C4-2B (cell line): ENCODE results near the gene SURF4.

Experiments used
- ZFX ChIP-seq: fragments of 450-650 bp; IDR thresholded peaks from 2 replicates; pipeline ENCODE4 v1.6.1; 2017
- TF ChIP-seq, protein P1 (sequence below): fragments of 450-650 bp; conservative IDR thresholded peaks from 2 replicates; pipeline ENCODE4 v1.5.1; 2017; ENCODE audit warnings: mild to moderate bottlenecking

DNA sequence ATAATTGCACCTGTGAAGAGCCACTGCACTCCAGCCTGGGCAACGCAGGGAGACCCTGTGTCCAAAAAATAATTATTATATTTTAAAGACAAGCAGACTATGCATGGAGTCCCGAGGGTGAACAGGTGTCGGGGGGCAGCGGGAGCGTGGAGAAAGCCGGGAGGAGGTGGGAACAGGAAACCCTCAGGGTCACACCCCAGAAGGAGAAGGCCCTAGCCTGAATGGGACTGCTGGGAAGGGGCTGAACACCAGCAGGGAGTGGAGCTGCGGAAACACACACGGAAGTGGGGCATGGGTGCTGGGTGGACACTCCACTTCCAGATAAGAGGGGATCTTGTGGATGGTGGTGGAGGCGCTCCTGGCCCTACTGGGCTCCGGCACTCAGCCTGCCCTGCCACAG is 52.6 kb downstream of the SURF4 start:
- TF ChIP-seq, protein P1, sequence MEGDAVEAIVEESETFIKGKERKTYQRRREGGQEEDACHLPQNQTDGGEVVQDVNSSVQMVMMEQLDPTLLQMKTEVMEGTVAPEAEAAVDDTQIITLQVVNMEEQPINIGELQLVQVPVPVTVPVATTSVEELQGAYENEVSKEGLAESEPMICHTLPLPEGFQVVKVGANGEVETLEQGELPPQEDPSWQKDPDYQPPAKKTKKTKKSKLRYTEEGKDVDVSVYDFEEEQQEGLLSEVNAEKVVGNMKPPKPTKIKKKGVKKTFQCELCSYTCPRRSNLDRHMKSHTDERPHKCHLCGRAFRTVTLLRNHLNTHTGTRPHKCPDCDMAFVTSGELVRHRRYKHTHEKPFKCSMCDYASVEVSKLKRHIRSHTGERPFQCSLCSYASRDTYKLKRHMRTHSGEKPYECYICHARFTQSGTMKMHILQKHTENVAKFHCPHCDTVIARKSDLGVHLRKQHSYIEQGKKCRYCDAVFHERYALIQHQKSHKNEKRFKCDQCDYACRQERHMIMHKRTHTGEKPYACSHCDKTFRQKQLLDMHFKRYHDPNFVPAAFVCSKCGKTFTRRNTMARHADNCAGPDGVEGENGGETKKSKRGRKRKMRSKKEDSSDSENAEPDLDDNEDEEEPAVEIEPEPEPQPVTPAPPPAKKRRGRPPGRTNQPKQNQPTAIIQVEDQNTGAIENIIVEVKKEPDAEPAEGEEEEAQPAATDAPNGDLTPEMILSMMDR: no peak
- TF ChIP-seq ZFX: no peak
